HG03196 (cell line): ENCODE measurements around the gene ANKIB1.
"Not testable (repeated sequence)": the region's sequence is repeated elsewhere in the genome, so short reads cannot be mapped to it uniquely, and the experiment has no call there.

Source experiments
- ATAC-seq: cut with Tn5 transposase; IDR thresholded peaks from one replicate; pipeline ENCODE4 v1.9.1; 2021; ENCODE audit not compliant: unreplicated experiment

Gene ANKIB1

GRCh38 chr7:92442720-92443119, 196.9 kb downstream of the ANKIB1 start:
- ATAC-seq, result not testable (repeated sequence)

GRCh38 chr7:92446869-92447344, 201.1 kb downstream of the ANKIB1 start:
- ATAC-seq, result no peak

GRCh38 chr7:92447345-92448204, 201.8 kb downstream of the ANKIB1 start, which contains the start of gene GATAD1:
Gene GATAD1, plus strand, starts transcription at chr7:92447482. Its CDS starts 248 bp downstream, at chr7:92447730.
- peak; percentile 88 for ATAC-seq

- ATAC-seq, result peak; percentile 39
Observed at GRCh38 chr7:92448205-92448747, 202.5 kb downstream of the ANKIB1 start.
